ENCODE measurements around the gene SH3PXD2B. TPM values are rescaled to one million over a fixed set of nuclear protein-coding genes. Genes with fewer than 3 reads are reported as not detected.
"Not testable (repeated sequence)": the region's sequence is repeated elsewhere in the genome, so short reads cannot be mapped to it uniquely, and the experiment has no call there.

SH3PXD2B gene
- total and polyA plus RNA-seq, 2 of the 4 experiments (the other 2 are of a cell fraction), result 8.2 to 14.4 TPM

GRCh38 chr5:172334196-172334595, 120.1 kb downstream of the SH3PXD2B start:
- intact Hi-C loops (cut with micrococcal nuclease), result no loop called here

GRCh38 chr5:172326901-172327300, 127.4 kb downstream of the SH3PXD2B start:
- H2AK5ac ChIP-seq (ENCODE audit: low read depth, low read length); H3K4ac ChIP-seq (ENCODE audit: low read depth, low read length); H2BK20ac ChIP-seq (ENCODE audit: low read depth, low read length); CTCF ChIA-PET; H3K18ac ChIP-seq (ENCODE audit: low read depth, low read length); H3K14ac ChIP-seq (replicated peaks; ENCODE audit: low read depth, low read length); H2BK15ac ChIP-seq (ENCODE audit: low read depth, low read length); DNase-seq; H2AFZ ChIP-seq (replicated peaks; ENCODE audit: low read length, poor library complexity); H4K8ac ChIP-seq (ENCODE audit: low read depth in 2 of 2, low read length in 2 of 2); H4K91ac ChIP-seq (ENCODE audit: insufficient read depth, low read depth, low read length); H3K9me3 ChIP-seq (ENCODE audit: control insufficient read depth, insufficient read depth, low read length); H3K36me3 ChIP-seq (ENCODE audit: control insufficient read depth, insufficient read depth, low read length); H2BK5ac ChIP-seq (ENCODE audit: low read depth, low read length, poor library complexity, severe bottlenecking); H3K27ac ChIP-seq (ENCODE audit: insufficient read depth, low read length); dilution Hi-C loops (cut with HindIII; ENCODE audit: low sequenced_read_pairs, unreplicated experiment); H4K20me1 ChIP-seq (ENCODE audit: insufficient read depth, low read length); H3K4me1 ChIP-seq (ENCODE audit: control insufficient read depth, insufficient read depth, low read length); intact Hi-C loops (cut with micrococcal nuclease); H3K23ac ChIP-seq (ENCODE audit: low read depth, low read length); H3K4me3 ChIP-seq (ENCODE audit: insufficient read depth, low read depth, low read length); ATAC-seq (ENCODE audit: low read depth); H3K56ac ChIP-seq (ENCODE audit: extremely low read depth, insufficient read depth, low read length); in situ Hi-C loops (cut with MboI; ENCODE audit: low sequenced_read_pairs); POLR2A ChIA-PET (ENCODE audit: unreplicated experiment); H3K27me3 ChIP-seq (ENCODE audit: control insufficient read depth, insufficient read depth, low read length); H3K9me1 ChIP-seq (ENCODE audit: insufficient read depth, low read length); H4K5ac ChIP-seq (ENCODE audit: low read depth, low read length); H2BK120ac ChIP-seq (ENCODE audit: low read depth, low read length); BruUV-seq (replicated peaks); H3K9ac ChIP-seq (ENCODE audit: low read depth, low read length); H3K4me2 ChIP-seq (ENCODE audit: low read depth, low read length); H3K79me1 ChIP-seq (ENCODE audit: low read depth in 1 of 2, low read length in 2 of 2); H2AK9ac ChIP-seq (replicated peaks; ENCODE audit: low read depth, low read length, poor library complexity): not testable (repeated sequence)
- WGBS, 2 experiments (ENCODE audit: extremely low coverage in 2 of 2, insufficient read length in 1 of 2), result no CpG with 5 or more reads among the region's 13 CpGs

More at GRCh38 chr5:172334196-172334595, 120.1 kb downstream of the SH3PXD2B start:
- Histone ChIP-seq H3K9me3 (ENCODE audit: control insufficient read depth, insufficient read depth, low read length) (no peaks in the 10 kb centered on the region), H3K27ac (ENCODE audit: insufficient read depth, low read length) (no peak overlapping the region), H3K4ac (ENCODE audit: low read depth, low read length) (no peak overlapping the region), H2BK120ac (ENCODE audit: low read depth, low read length) (no peak overlapping the region), H2AFZ (replicated peaks; ENCODE audit: low read length, poor library complexity) (no peak overlapping the region), H3K79me1 (ENCODE audit: low read depth in 1 of 2, low read length in 2 of 2) (no peaks in the 10 kb centered on the region), H2BK5ac (ENCODE audit: low read depth, low read length, poor library complexity, severe bottlenecking) (no peak overlapping the region), H3K9me1 (ENCODE audit: insufficient read depth, low read length) (no peaks in the 10 kb centered on the region), H2BK20ac (ENCODE audit: low read depth, low read length) (no peak overlapping the region), H4K91ac (ENCODE audit: insufficient read depth, low read depth, low read length) (no peak overlapping the region), H2AK9ac (replicated peaks; ENCODE audit: low read depth, low read length, poor library complexity) (no peak overlapping the region), H3K56ac (ENCODE audit: extremely low read depth, insufficient read depth, low read length) (no peak overlapping the region), H3K36me3 (ENCODE audit: control insufficient read depth, insufficient read depth, low read length) (peaks cover 40% of the 10 kb centered on the region), H3K27me3 (ENCODE audit: control insufficient read depth, insufficient read depth, low read length) (no peaks in the 10 kb centered on the region), H3K4me3 (ENCODE audit: insufficient read depth, low read depth, low read length) (no peak overlapping the region), H4K5ac (ENCODE audit: low read depth, low read length) (no peak overlapping the region), H3K18ac (ENCODE audit: low read depth, low read length) (no peak overlapping the region), H3K4me2 (ENCODE audit: low read depth, low read length) (no peak overlapping the region), H3K14ac (replicated peaks; ENCODE audit: low read depth, low read length) (no peak overlapping the region), H4K8ac (ENCODE audit: low read depth in 2 of 2, low read length in 2 of 2) (no peak overlapping the region), H2AK5ac (ENCODE audit: low read depth, low read length) (no peak overlapping the region), H4K20me1 (ENCODE audit: insufficient read depth, low read length) (no peaks in the 10 kb centered on the region; the same call in 1 of the 2 replicates), H3K9ac (ENCODE audit: low read depth, low read length) (no peak overlapping the region), H3K4me1 (ENCODE audit: control insufficient read depth, insufficient read depth, low read length) (no peaks in the 10 kb centered on the region), H2BK15ac (ENCODE audit: low read depth, low read length) (no peak overlapping the region), H3K23ac (ENCODE audit: low read depth, low read length) (no peak overlapping the region)
- ATAC-seq (ENCODE audit: low read depth), result no peak
- no peak for TF ChIP-seq RCOR1 (IDR thresholded peaks at IDR 0.05; ENCODE audit: insufficient replicate concordance, low read length)
- TF ChIP-seq MAZ (IDR thresholded peaks at IDR 0.05; ENCODE audit: borderline replicate concordance, low read depth, low read length), result no peak
- TF ChIP-seq NFE2L2 (IDR thresholded peaks at IDR 0.05; ENCODE audit: low read depth, low read length), result no peak
- TF ChIP-seq CTCF (conservative IDR thresholded peaks at IDR 0.05; ENCODE audit: low read depth, low read length), result 0 out of 2 replicates have a peak, but pooled peaks have one; percentile 7
- no peak for TF ChIP-seq POLR2A (IDR thresholded peaks at IDR 0.05; ENCODE audit: low read depth, low read length)
- no peak for TF ChIP-seq MAFK (IDR thresholded peaks at IDR 0.05; ENCODE audit: low read depth, low read length)
- WGBS, 2 experiments (ENCODE audit: extremely low coverage in 2 of 2, insufficient read length in 1 of 2), result no CpG with 5 or more reads among the region's 8 CpGs
- dilution Hi-C loops (cut with HindIII; ENCODE audit: low sequenced_read_pairs, unreplicated experiment) (no loop called here), in situ Hi-C loops (cut with MboI; ENCODE audit: low sequenced_read_pairs) (no loop called here)
- POLR2A ChIA-PET (ENCODE audit: unreplicated experiment), result no interaction called here
- CTCF ChIA-PET, result no interaction called here
- BruUV-seq (replicated peaks), result no TSS peak
- no peak for DNase-seq

All from IMR-90 (cell line).